Activated naive CD8-positive, alpha-beta T cell (primary cell): ENCODE results near the gene KLHL13.
"Not testable (repeated sequence)": the region's sequence is repeated elsewhere in the genome, so short reads cannot be mapped to it uniquely, and the experiment has no call there.

Experiments
- H3K27ac Mint-ChIP-seq: one replicate; pipeline ENCODE4 v1.8.0; 2021; ENCODE audit warnings: mixed read lengths
- H3K27me3 Mint-ChIP-seq: one replicate; pipeline ENCODE4 v1.8.0; 2021; ENCODE audit warnings: mixed read lengths
- H3K36me3 Mint-ChIP-seq: one replicate; pipeline ENCODE4 v1.8.0; 2021; ENCODE audit warnings: mixed read lengths
- H3K4me1 Mint-ChIP-seq: one replicate; pipeline ENCODE4 v1.8.0; 2021; ENCODE audit warnings: low read depth, mixed read lengths
- H3K4me3 Mint-ChIP-seq: one replicate; pipeline ENCODE4 v1.8.0; 2021; ENCODE audit warnings: mild to moderate bottlenecking, mixed read lengths
- H3K9me3 Mint-ChIP-seq: one replicate; pipeline ENCODE4 v1.8.0; 2021; ENCODE audit warnings: low read depth, mixed read lengths

The KLHL13 gene

GRCh38 chrX:118039591-118039990, 77.0 kb downstream of the KLHL13 start:
- H3K9me3 Mint-ChIP-seq, result peaks cover 12% of the 10 kb centered on the region
- no peaks in the 10 kb centered on the region for H3K27me3 Mint-ChIP-seq
- no peak overlapping the region for H3K4me3 Mint-ChIP-seq
- no peaks in the 10 kb centered on the region for H3K36me3 Mint-ChIP-seq
- no peak overlapping the region for H3K27ac Mint-ChIP-seq
- no peaks in the 10 kb centered on the region for H3K4me1 Mint-ChIP-seq

GRCh38 chrX:118038614-118039365, 77.8 kb downstream of the KLHL13 start:
- H3K4me3 Mint-ChIP-seq, result no peak overlapping the region
- no peaks in the 10 kb centered on the region for H3K27me3 Mint-ChIP-seq
- no peak overlapping the region for H3K27ac Mint-ChIP-seq
- peaks cover 7% of the 10 kb centered on the region for H3K9me3 Mint-ChIP-seq
- H3K4me1 Mint-ChIP-seq, result no peaks in the 10 kb centered on the region
- H3K36me3 Mint-ChIP-seq, result no peaks in the 10 kb centered on the region

GRCh38 chrX:118026631-118027030, 90.0 kb downstream of the KLHL13 start:
- no peaks in the 10 kb centered on the region for H3K4me1 Mint-ChIP-seq
- H3K36me3 Mint-ChIP-seq, result no peaks in the 10 kb centered on the region
- no peaks in the 10 kb centered on the region for H3K9me3 Mint-ChIP-seq
- H3K27ac Mint-ChIP-seq, result no peak overlapping the region
- no peaks in the 10 kb centered on the region for H3K27me3 Mint-ChIP-seq
- H3K4me3 Mint-ChIP-seq, result no peak overlapping the region

DNA sequence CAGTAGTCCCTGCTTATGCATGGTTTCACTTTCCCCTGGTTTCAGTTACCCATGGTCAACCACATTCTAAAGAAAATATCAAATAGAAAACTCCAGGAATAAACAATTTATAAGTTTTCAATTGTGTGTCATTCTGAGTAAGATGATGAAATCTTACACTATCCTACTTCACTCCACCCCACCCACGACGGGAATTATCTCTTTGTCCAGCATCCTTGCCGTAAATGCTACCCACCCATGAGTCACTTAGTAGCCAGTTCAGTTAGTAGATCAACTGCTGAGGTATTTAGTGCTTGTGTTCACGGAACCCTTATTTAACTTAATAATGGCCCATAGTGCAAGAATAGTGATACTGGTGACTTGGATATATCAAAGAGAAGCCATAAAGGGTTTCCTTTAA, 91.4 kb downstream of the KLHL13 start:
- H3K4me3 Mint-ChIP-seq, result no peak overlapping the region
- H3K4me1 Mint-ChIP-seq, result no peaks in the 10 kb centered on the region
- H3K27ac Mint-ChIP-seq, result no peak overlapping the region
- no peaks in the 10 kb centered on the region for H3K9me3 Mint-ChIP-seq
- H3K36me3 Mint-ChIP-seq, result no peaks in the 10 kb centered on the region
- H3K27me3 Mint-ChIP-seq, result no peaks in the 10 kb centered on the region

- Mint-ChIP-seq H3K36me3 (no peaks in the 10 kb centered on the region), H3K4me3 (no peak overlapping the region), H3K9me3 (no peaks in the 10 kb centered on the region), H3K27ac (no peak overlapping the region), H3K4me1 (no peaks in the 10 kb centered on the region), H3K27me3 (no peaks in the 10 kb centered on the region)
These were observed 92.1 kb downstream of the KLHL13 start for GRCh38 chrX:118024482-118024881.

- Mint-ChIP-seq H3K27ac (no peak overlapping the region), H3K27me3 (no peaks in the 10 kb centered on the region), H3K36me3 (no peaks in the 10 kb centered on the region), H3K9me3 (no peaks in the 10 kb centered on the region), H3K4me1 (no peaks in the 10 kb centered on the region), H3K4me3 (no peak overlapping the region)
These were observed 93.9 kb downstream of the KLHL13 start for GRCh38 chrX:118022753-118023152.

DNA sequence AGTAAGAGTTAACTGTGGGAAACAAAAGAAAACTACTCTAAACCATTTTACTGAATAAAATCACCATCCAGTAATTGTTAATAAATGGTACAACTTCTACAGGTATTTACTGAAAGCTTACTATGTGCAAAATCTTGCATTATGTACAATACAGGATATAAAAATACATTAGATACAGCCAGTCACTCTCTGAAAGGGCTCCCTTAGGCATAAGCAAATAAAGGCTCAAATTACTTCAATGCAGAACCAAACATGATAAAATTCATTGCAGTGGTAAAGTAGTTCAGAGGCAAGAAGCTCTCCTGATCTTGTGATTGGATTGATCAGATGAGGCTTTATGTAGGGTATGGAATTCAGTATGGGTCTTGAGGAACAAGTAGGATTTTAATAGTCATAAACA, 100.2 kb downstream of the KLHL13 start:
- Mint-ChIP-seq H3K4me3 (no peak overlapping the region), H3K27ac (no peak overlapping the region), H3K36me3 (no peaks in the 10 kb centered on the region), H3K9me3 (peaks cover 9% of the 10 kb centered on the region), H3K4me1 (no peaks in the 10 kb centered on the region), H3K27me3 (no peaks in the 10 kb centered on the region)

GRCh38 chrX:118002417-118002816, 114.2 kb downstream of the KLHL13 start:
- not testable (repeated sequence) for H3K36me3 Mint-ChIP-seq, H3K9me3 Mint-ChIP-seq, H3K4me1 Mint-ChIP-seq, H3K27me3 Mint-ChIP-seq, H3K4me3 Mint-ChIP-seq, H3K27ac Mint-ChIP-seq

DNA sequence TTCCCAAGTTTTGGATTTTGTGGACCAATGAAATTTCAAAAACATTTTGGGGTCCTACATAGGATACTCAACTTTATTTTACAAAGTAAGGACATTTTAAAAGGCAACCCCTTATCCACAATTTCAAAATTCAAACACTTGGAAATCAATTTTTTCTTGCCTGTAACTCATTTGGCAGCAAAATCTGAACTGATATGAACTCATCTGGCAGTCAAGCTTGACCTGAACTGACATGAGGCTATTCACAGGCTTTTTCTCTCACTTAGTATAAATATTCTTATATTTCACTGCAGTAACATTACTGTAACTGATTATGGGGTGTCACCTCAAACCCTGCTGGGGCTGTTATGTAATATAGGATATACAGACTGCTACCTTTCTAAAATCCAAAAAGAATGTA, 116.1 kb downstream of the KLHL13 start:
- Mint-ChIP-seq H3K9me3 (peaks cover 7% of the 10 kb centered on the region), H3K4me1 (no peaks in the 10 kb centered on the region), H3K36me3 (no peaks in the 10 kb centered on the region), H3K27me3 (no peaks in the 10 kb centered on the region), H3K27ac (no peak overlapping the region), H3K4me3 (no peak overlapping the region)

GRCh38 chrX:117998171-117998570, 118.4 kb downstream of the KLHL13 start:
- Mint-ChIP-seq H3K36me3 (no peaks in the 10 kb centered on the region), H3K9me3 (peaks cover 7% of the 10 kb centered on the region), H3K4me1 (no peaks in the 10 kb centered on the region), H3K4me3 (no peak overlapping the region), H3K27me3 (no peaks in the 10 kb centered on the region), H3K27ac (no peak overlapping the region)

DNA sequence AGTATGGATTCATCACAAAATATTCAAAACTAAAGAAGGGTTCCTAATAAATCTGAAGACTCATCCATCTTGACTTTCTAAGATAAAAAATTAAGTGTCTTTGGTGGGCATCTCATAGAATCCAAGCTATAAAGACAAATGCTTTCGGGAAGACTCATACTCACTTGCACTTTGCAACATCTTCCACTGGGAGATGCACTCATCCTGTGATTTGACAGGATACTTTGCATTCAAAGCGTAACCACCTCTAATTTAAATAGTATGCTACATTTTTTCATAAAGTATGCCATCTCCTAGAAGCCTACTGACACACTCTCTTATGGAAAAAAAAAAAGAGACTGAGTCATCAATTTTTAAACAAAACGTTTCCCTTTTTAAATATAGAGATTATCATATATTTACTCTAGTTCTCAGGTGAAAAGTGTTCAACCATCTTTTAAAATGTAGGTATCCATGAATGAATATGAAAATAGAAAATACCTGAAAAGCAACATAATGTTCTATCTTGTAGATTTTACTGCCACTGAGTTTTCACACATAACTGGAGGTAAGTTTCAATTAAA, 119.6 kb downstream of the KLHL13 start:
- Mint-ChIP-seq H3K36me3 (no peaks in the 10 kb centered on the region), H3K4me1 (no peaks in the 10 kb centered on the region), H3K27me3 (no peaks in the 10 kb centered on the region), H3K4me3 (no peak overlapping the region), H3K9me3 (peaks cover 7% of the 10 kb centered on the region), H3K27ac (no peak overlapping the region)

DNA sequence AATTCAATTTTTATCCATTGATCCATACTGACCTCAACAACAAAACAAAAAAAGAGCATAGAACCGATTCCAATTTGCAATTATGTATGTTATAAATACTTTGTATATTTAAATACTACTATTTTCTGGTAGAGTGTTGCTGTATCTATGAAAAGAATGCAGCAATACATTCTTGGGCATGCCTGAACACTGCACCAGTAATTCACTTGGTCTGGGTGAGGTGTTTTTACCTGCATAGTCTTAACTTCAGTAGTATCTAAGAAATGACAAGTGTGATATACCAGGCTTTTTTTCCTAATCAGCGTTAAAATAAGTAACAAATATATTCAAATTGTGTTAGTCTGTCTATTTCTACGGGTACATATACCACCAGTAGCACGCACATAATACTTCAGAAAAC, 120.2 kb downstream of the KLHL13 start:
- no peaks in the 10 kb centered on the region for H3K4me1 Mint-ChIP-seq
- no peaks in the 10 kb centered on the region for H3K27me3 Mint-ChIP-seq
- H3K36me3 Mint-ChIP-seq, result no peaks in the 10 kb centered on the region

DNA sequence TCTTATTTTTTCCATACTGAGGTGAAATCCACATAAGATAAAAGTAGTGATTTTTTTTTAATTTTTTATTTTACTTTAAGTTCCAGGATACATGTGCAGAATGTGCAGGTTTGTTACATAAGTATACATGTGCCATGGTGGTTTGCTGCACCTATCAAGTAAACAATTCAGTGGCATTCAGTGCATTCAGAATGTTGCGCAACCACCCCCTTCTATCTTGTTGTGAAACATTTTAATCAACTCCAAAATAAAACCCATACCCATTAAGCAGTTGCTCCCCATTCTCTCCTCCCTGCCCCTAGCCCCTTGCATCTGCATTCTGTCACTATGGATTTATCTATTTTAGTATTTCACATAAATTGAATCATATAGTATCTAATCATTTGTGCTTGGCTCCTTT, 121.2 kb downstream of the KLHL13 start:
- Mint-ChIP-seq H3K27ac (no peak overlapping the region), H3K36me3 (no peaks in the 10 kb centered on the region), H3K9me3 (peaks cover 7% of the 10 kb centered on the region), H3K4me3 (no peak overlapping the region), H3K27me3 (no peaks in the 10 kb centered on the region), H3K4me1 (no peaks in the 10 kb centered on the region)

More for the DNA sequence above, 120.2 kb downstream of the KLHL13 start:
- peaks cover 7% of the 10 kb centered on the region for H3K9me3 Mint-ChIP-seq
- H3K27ac Mint-ChIP-seq, result no peak overlapping the region
- H3K4me3 Mint-ChIP-seq, result no peak overlapping the region

- Mint-ChIP-seq H3K27ac (no peak overlapping the region), H3K9me3 (no peaks in the 10 kb centered on the region), H3K4me1 (no peaks in the 10 kb centered on the region), H3K36me3 (no peaks in the 10 kb centered on the region), H3K27me3 (no peaks in the 10 kb centered on the region), H3K4me3 (no peak overlapping the region)
These were observed 124.4 kb downstream of the KLHL13 start for GRCh38 chrX:117992192-117992723.

DNA sequence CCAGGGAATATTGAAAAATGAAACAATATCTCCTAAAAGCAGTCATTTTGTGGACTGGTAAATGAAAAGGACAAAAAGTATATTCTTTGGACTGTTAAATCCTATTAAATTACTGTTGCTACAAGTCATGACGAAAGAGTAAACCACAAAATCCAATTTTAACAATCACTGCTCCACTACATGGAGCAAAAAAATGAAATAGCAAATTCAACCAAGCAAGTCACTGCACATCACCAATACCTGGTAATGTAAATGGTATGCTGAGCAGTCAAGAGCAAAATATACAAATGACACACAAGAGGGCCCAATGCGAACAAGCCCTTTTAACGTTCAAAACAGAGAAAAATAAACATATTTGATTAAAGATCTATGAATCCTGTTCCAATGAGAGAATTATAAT, 126.2 kb downstream of the KLHL13 start:
- no peaks in the 10 kb centered on the region for H3K9me3 Mint-ChIP-seq
- no peak overlapping the region for H3K4me3 Mint-ChIP-seq
- H3K27me3 Mint-ChIP-seq, result no peaks in the 10 kb centered on the region
- H3K4me1 Mint-ChIP-seq, result no peaks in the 10 kb centered on the region
- H3K27ac Mint-ChIP-seq, result no peak overlapping the region
- H3K36me3 Mint-ChIP-seq, result no peaks in the 10 kb centered on the region

GRCh38 chrX:117989512-117989911, 127.1 kb downstream of the KLHL13 start:
- no peak overlapping the region for H3K27ac Mint-ChIP-seq
- no peak overlapping the region for H3K4me3 Mint-ChIP-seq
- no peaks in the 10 kb centered on the region for H3K4me1 Mint-ChIP-seq
- H3K9me3 Mint-ChIP-seq, result no peaks in the 10 kb centered on the region
- H3K36me3 Mint-ChIP-seq, result no peaks in the 10 kb centered on the region
- no peaks in the 10 kb centered on the region for H3K27me3 Mint-ChIP-seq
